Left lung (tissue), 10 donors: ENCODE measurements around the gene CCDC78. TPM values are rescaled to one million over a fixed set of nuclear protein-coding genes. Genes with fewer than 3 reads are reported as not detected.

ENCODE experiments used
- ATAC-seq: fragments of 200-7000 bp; cut with Tn5 transposase; one replicate; pipeline ENCODE4 v1.9.1; 2020; ENCODE audit warnings: moderate library complexity
- DNase-seq, 4 donors: peaks; one replicate each; pipeline ENCODE4 v3.0.0-alpha.2; 2013 to 2020
- H3K27ac ChIP-seq, 2 donors: fragments of 200-600 bp; sonication (generic) in 1 of 2; one replicate each; pipeline versions ENCODE4 v1.5.0 to v1.8.0; 2020 to 2021
- H3K27me3 ChIP-seq, 2 donors: fragments of 200-600 bp; sonication (generic) in 1 of 2; one replicate each; pipeline versions ENCODE4 v1.5.0 to v1.8.0; 2020 to 2021
- H3K36me3 ChIP-seq, 2 donors: fragments of 200-600 bp; sonication (generic) in 1 of 2; one replicate each; pipeline versions ENCODE4 v1.5.0 to v1.8.0; 2020 to 2021
- H3K4me1 ChIP-seq, 2 donors: fragments of 200-600 bp; one replicate each; pipeline ENCODE4 v1.8.0; 2021
- H3K4me3 ChIP-seq, 2 donors: fragments of 200-600 bp; sonication (generic) in 1 of 2; one replicate each; pipeline versions ENCODE4 v1.5.0 to v1.8.0; 2020 to 2021; ENCODE audit warnings: mild to moderate bottlenecking in 1 of 2
- H3K9me3 ChIP-seq, 2 donors: fragments of 200-600 bp; sonication (generic) in 1 of 2; one replicate each; pipeline versions ENCODE4 v1.5.0 to v1.8.0; 2020 to 2021
- intact Hi-C, 2 donors: fragments of 100-400 bp; cut with DNase I; formaldehyde crosslinking; loops; one replicate each; pipeline versions ENCODE4 v1.11.2 to v1.14.2; 2022
- polyA plus RNA-seq, 6 donors: library from polyadenylated mRNA; unstranded; fragments of 120-200 nt; gene quantifications; one replicate each; pipeline ENCODE4 v1.2.1, GENCODE V29; 2013; ENCODE audit not compliant: insufficient read length in 6 of 6
- total RNA-seq, 2 donors: library from RNA; stranded (reverse); fragmentation: NEBNext Ultra II Directional; extraction: Animal tissue kit (Norgen Biotek cat#: 25700); gene quantifications; one replicate each; pipeline ENCODE4 v1.2.1, GENCODE V29; 2021
- TF ChIP-seq, protein P1 (sequence below), 2 donors: fragments of 200-600 bp; sonication (generic) in 1 of 2; IDR thresholded peaks; one replicate each; pipeline versions ENCODE4 v1.5.0 to v1.8.0; 2021; ENCODE audit warnings: antibody characterized with exemption in 2 of 2
- donor health status: DM: no; HTN: yes; CAD: no.
- donor health status: DM: no; HTN: no; CAD: no.

Gene CCDC78
- total and polyA plus RNA-seq, 8 donors, result 0.96 to 13.7 (median 8.6) TPM

DNA sequence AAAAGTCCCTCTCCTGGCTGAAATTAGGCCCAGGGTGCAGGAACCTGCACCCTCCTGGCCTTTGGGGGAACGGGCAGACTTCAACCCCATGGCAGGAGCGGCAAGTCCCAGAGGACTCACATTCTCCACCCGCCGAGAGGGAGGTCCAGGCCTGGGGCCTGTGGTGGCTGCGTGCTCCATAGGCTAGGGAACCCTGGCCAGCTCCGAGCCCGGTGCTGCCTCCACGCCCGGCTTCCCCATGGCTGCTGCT is 130 bp downstream of the CCDC78 start:
- ATAC-seq (no peak), DNase-seq (no peak)
- TF ChIP-seq, protein P1, sequence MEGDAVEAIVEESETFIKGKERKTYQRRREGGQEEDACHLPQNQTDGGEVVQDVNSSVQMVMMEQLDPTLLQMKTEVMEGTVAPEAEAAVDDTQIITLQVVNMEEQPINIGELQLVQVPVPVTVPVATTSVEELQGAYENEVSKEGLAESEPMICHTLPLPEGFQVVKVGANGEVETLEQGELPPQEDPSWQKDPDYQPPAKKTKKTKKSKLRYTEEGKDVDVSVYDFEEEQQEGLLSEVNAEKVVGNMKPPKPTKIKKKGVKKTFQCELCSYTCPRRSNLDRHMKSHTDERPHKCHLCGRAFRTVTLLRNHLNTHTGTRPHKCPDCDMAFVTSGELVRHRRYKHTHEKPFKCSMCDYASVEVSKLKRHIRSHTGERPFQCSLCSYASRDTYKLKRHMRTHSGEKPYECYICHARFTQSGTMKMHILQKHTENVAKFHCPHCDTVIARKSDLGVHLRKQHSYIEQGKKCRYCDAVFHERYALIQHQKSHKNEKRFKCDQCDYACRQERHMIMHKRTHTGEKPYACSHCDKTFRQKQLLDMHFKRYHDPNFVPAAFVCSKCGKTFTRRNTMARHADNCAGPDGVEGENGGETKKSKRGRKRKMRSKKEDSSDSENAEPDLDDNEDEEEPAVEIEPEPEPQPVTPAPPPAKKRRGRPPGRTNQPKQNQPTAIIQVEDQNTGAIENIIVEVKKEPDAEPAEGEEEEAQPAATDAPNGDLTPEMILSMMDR (IDR thresholded peaks at IDR 0.05), result no peak
- Histone ChIP-seq H3K27me3 (peaks cover 0 to 45% of the 10 kb centered on the region in 2 donors), H3K9me3 (no peaks in the 10 kb centered on the region), H3K27ac (no peak overlapping the region), H3K4me3 (peak overlapping the region in 1 of 2 donors; percentile 49), H3K36me3 (peaks cover 0 to 18% of the 10 kb centered on the region in 2 donors), H3K4me1 (peaks cover 12 to 41% of the 10 kb centered on the region in 2 donors)
- intact Hi-C loops, result no loop called here

DNA sequence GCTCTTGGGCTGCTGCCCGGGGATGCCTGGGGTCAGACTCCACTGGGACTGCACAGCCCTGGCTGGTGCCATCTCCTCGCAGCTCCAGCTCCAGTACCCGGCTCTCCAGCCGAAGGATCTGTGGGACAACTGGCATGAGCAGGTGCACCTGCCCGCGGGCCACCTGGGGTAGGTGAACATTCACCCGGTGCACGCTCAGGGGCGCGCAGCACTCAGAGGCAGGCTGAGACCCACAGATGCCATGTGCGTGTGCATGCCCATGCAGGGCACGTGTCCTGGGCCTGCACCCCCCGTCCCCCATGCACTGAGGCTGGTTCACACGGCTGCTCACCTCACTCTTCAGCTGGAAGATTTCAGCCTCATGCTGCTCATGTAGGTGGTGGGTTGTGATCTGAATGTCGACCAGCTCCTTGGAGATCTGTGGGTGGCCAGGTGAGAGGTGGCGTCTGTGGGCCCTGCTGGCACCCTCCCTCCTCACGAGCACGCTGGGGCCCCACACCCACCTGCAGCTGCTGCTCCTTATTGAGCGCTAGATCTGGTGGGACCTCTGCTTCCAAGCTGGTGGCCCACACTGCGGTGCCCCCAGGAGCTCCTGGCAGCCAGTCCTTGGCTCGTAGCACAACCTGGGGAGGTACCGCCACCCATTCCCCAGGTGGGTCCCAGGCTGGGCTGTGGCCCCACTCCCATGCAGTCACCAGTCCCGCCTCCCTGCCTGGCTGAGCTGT is 618 bp downstream of the CCDC78 start:
- DNase-seq (no peak), ATAC-seq (no peak)
- peak overlapping the region in 1 of 2 donors; percentile 49 for H3K4me3 ChIP-seq
- peaks cover 0 to 45% of the 10 kb centered on the region in 2 donors for H3K27me3 ChIP-seq
- TF ChIP-seq, protein P1 (IDR thresholded peaks at IDR 0.05), result no peak
- intact Hi-C loops, result no loop called here
- H3K9me3 ChIP-seq, result no peaks in the 10 kb centered on the region
- peaks cover 0 to 13% of the 10 kb centered on the region in 2 donors for H3K36me3 ChIP-seq
- peaks cover 12 to 42% of the 10 kb centered on the region in 2 donors for H3K4me1 ChIP-seq
- H3K27ac ChIP-seq, result no peak overlapping the region

DNA sequence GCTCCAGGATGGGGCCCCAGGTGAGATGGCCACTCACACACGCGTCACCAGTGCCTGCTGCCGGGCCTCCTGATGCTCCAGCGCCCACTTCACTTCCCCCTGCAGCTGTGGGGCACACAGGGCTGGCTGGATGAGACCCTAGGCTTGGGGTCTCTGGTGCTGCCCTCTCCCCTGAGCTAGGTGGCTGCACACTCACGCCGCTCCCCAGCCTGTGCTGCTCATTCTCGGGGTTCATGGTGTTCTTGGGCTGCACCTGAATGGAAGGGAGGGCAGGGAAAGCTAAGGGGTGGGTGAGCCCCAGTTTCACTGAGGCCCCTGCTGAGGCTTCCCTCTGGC is 1.2 kb downstream of the CCDC78 start:
- no peaks in the 10 kb centered on the region for H3K9me3 ChIP-seq
- peaks cover 16 to 48% of the 10 kb centered on the region in 2 donors for H3K4me1 ChIP-seq
- ATAC-seq (no peak), DNase-seq (no peak)
- TF ChIP-seq, protein P1 (IDR thresholded peaks at IDR 0.05), result no peak
- intact Hi-C loops, result no loop called here
- H3K27me3 ChIP-seq, result peaks cover 0 to 51% of the 10 kb centered on the region in 2 donors
- H3K36me3 ChIP-seq, result peaks cover 0 to 7% of the 10 kb centered on the region in 2 donors
- no peak overlapping the region for H3K27ac ChIP-seq
- no peak overlapping the region for H3K4me3 ChIP-seq

DNA sequence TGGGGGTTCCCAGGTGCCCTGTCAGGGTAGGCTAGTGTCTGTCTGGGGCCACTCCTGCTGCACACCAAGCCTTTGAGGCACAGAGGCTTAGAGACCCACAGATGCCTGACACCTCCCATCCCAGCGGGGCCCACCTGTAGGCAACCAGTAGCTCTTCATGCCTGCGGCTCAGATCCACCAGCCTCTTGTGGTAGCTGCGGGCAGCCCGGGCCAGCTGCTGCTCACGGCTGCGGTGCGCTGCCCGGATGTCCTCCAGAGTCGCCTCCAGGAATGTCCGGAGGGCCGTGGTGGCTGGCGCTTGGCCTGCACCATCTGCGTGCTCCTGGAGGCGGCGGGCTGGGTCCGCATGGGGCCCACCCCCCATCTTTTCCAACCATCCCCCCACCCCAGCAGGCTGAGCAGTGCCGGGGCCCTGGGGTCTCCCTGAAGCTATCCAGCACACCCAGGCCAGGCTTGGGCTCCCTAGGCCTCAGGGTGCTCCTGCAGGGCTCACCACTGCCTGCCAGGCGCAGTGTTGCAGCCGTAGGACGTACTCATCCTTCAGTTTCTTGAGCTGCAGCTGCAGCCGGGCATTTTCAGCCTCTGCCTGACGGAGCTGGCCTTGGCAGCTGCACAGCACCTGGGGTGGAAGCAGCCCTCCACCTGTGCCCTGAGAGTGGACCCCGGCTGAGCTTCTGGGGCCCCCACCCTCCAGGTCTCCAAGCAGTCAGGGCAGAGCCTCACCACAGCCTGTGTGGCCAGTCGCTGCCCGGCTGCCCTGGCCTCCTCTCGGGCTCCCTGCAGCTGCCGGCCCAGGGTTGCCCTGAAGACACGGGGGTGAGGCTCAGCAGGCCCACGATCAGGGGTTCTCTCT is 1.8 kb downstream of the CCDC78 start:
- no peak for ATAC-seq

DNA sequence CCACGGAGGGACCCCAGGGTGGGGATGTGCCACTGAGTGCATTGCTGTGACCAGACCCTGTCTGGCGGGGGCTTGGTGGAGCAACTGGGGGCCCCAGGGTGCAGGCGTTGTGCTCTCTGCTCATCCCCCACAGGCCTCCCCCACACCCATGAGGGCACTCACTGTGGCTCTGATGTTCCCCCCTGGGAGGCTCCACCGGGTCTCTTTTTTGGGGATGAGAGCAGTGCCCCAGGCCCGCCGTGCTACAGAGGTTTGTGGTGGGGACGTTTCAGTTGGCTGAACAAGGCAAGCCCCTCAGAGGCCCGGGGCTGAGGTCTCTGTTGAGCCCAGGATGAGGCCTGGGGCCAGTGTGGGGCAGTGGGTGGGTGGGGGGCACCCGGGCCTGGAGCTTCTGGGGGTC is 2.5 kb downstream of the CCDC78 start:
- H3K9me3 ChIP-seq, result no peaks in the 10 kb centered on the region

More for the DNA sequence above, 1.8 kb downstream of the CCDC78 start:
- no peak overlapping the region for H3K4me3 ChIP-seq
- H3K27me3 ChIP-seq, result peaks cover 0 to 53% of the 10 kb centered on the region in 2 donors
- H3K27ac ChIP-seq, result no peak overlapping the region
- H3K9me3 ChIP-seq, result no peaks in the 10 kb centered on the region
- H3K36me3 ChIP-seq, result peaks cover 0 to 4% of the 10 kb centered on the region in 2 donors
- H3K4me1 ChIP-seq, result peaks cover 18 to 53% of the 10 kb centered on the region in 2 donors
- TF ChIP-seq, protein P1 (IDR thresholded peaks at IDR 0.05), result no peak
- no peak for DNase-seq
- intact Hi-C loops, result no loop called here

More for the DNA sequence above, 2.5 kb downstream of the CCDC78 start:
- intact Hi-C loops, result no loop called here
- TF ChIP-seq, protein P1 (IDR thresholded peaks at IDR 0.05), result no peak
- no peak overlapping the region for H3K27ac ChIP-seq
- no peak for DNase-seq
- H3K27me3 ChIP-seq, result peaks cover 0 to 45% of the 10 kb centered on the region in 2 donors
- H3K4me1 ChIP-seq, result peaks cover 18 to 55% of the 10 kb centered on the region in 2 donors
- H3K4me3 ChIP-seq, result no peak overlapping the region
- peaks cover 0 to 4% of the 10 kb centered on the region in 2 donors for H3K36me3 ChIP-seq
- no peak for ATAC-seq
